Epidermal melanocyte (primary cell): ENCODE results near the gene SKAP2.

ENCODE experiments used
- DNase-seq: peaks from one replicate; pipeline ENCODE4 v3.0.0; 2011; ENCODE audit warnings: low spot score; ENCODE audit not compliant: insufficient read length

Gene SKAP2, protein sequence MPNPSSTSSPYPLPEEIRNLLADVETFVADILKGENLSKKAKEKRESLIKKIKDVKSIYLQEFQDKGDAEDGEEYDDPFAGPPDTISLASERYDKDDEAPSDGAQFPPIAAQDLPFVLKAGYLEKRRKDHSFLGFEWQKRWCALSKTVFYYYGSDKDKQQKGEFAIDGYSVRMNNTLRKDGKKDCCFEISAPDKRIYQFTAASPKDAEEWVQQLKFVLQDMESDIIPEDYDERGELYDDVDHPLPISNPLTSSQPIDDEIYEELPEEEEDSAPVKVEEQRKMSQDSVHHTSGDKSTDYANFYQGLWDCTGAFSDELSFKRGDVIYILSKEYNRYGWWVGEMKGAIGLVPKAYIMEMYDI

DNA sequence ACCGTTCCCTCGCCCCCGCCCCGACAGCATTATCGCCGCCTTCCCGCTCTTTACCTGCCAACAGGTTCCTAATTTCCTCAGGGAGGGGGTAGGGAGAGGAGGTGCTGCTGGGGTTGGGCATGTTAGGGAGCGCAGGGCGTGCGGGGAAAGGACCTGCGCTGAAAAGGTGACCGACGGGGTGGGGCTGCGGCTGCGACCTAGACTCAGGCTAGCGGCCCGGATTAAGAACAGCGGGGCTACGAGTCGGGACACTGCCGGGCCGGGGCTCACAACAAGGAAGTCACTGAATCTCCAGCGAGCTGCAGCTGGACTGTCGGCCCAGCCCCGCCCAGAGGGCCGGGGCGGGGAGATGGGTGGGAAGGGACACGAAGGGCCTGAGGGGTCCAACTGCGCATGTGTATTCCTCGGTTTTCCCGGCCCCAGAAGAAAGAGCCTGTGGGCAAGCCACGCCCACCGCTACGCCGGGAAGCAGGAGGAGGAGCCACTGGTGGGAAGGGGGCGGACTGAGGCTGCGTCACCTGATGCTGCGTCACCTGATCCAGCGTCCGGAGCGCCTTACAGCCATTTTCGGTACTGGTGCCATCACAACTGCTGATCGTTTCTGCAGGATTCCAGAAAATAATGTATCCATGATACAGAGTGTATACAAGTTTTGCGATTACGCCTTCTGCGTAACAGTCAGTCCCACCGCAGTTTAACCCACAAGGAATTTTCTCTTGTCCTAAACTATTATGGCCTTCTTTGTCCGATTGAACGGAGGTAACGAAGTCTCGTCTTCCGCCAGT lies at the start of gene SKAP2:
SKAP2 (minus strand) TSS at position 282 of the 785 bp plus-strand sequence; CDS start at position 121, 161 bp downstream.
- DNase-seq, result peak; percentile 87

DNA sequence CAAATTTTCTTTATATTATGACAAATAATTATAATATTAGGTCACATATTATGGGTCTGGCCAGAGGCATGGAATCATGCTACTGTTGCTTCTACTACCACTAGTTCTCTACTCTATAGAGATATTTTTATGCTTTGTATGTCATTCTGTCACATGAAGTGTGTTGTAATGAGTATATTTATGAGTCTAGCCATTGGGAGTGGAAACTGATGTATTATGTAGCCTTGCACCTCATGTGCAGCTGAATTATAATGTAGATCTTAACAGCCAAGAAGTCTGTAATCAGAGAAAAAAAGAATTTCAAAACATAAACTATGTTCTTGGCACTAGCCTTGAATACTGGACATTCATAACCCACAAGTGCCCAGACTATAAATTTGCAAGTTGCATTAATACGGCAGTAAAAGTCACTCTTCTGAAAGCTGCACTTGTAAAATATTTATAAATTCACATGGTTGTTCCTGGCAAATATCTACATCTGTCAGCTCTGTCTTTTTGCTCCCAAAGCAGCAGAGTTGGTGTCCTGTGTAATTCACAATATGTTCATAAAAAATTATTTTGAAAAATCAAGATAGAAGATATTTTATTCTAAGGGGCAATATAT lies 48.6 kb upstream of the SKAP2 start:
- no peak for DNase-seq

DNA sequence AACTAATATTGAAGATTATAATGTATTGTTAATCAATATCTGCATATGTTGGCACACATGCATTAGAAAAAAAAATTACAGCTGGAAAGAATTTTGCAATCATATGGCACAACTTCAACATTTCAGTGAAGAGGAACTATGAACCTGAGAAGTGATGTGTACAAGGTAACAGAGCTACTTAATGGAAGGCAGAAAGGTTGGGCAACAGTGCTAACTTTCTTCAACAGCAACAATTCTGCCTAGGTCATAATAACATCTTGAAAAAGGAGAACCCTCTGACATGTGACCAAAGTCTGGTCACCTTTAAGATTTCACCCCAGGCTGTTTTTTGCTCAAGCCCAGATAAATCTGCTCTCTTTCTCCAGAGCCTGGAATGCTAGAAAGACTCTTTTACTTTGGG lies 47.9 kb upstream of the SKAP2 start:
- DNase-seq, result no peak

DNA sequence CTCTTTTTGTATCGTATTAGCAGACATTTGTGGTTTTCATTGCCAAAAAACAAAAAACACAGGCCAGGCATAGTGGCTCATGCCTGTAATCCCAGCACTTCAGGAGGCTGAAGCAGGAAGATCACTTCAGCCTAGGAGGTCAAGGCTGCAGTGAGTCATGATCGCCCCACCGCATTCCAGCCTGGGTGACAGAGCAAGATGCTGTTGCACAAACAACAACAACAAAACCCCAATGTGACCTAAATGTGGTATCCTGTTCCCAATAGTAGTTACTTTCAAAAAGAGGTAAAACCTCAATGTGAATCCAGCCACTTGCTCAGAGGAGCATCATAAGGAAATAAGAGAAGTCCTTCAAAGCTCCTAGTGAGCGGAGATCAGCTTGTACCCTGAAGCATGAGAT lies 45.8 kb upstream of the SKAP2 start:
- DNase-seq, result no peak

DNA sequence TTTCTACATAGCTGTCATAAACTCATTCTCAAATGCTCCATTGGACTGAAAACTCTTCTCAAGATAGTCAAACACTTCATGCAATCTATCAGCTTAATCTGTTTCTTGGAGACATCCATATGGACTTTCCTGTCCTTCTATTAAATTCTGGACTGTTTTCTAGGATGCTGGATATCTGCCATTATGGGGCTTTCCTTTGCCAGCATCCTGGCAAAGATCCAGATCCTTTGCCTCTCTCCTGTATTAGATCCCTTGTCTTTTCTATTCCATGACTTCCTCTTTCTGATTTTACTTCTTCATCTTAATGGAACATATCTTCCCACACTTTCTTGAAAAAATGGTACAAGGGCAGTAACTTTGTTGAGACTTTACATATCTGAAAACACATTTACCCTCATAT lies 35.9 kb upstream of the SKAP2 start:
- DNase-seq, result no peak

DNA sequence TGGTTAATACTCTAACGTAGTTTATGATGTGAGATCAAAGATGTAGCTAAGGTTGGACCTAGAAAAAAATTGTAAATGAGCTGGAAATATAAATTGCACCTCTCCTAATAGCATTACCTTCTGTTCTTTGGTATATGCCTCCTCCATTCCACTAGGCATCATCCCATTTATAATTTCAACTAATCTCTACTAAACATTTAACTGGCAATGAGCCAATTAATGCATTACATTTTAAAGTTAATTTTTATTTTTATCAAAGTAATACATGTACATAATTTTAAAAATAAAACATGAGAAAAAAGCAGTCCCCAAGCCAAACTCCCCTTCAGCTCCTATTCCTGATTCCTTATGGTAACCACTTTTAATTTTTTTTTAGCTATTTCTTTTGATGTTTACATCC lies 35.1 kb upstream of the SKAP2 start:
- DNase-seq, result no peak

DNA sequence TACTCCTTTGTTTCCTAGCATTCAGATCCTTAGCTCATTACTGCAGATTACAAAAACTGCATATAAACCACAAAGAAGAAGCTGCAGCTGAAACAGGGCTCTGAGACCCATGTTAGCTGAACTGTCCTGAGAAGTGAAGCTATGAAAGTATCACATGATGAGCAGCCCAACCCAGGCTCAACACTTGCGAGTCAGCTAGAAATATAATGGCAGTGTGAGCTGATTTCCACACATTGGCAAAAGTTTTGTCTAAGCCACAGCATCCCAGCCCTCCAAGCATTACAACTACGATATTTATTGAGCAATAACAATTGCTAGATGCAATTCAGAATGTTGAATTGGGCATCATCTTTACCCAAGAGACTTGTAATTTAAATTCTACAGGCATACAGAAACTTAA lies 34.5 kb upstream of the SKAP2 start:
- no peak for DNase-seq

DNA sequence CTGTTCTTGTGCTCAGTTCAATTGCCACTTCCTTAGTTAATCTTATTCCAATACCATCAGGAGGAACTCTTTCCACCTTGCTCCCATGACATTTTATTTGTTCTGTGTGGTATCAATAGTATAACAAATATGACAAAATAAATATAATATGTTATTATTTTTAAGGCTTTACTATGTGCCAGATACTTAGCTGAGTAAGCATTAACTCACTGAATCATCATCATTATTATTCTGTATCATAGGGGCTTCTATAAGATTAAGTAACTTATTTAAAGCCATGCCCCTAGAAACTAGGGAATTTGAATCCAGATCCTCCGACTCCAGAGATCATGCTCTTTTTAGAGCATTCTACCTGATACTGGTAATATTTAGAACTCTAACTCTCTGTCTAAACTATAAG lies 33.5 kb upstream of the SKAP2 start:
- no peak for DNase-seq

DNA sequence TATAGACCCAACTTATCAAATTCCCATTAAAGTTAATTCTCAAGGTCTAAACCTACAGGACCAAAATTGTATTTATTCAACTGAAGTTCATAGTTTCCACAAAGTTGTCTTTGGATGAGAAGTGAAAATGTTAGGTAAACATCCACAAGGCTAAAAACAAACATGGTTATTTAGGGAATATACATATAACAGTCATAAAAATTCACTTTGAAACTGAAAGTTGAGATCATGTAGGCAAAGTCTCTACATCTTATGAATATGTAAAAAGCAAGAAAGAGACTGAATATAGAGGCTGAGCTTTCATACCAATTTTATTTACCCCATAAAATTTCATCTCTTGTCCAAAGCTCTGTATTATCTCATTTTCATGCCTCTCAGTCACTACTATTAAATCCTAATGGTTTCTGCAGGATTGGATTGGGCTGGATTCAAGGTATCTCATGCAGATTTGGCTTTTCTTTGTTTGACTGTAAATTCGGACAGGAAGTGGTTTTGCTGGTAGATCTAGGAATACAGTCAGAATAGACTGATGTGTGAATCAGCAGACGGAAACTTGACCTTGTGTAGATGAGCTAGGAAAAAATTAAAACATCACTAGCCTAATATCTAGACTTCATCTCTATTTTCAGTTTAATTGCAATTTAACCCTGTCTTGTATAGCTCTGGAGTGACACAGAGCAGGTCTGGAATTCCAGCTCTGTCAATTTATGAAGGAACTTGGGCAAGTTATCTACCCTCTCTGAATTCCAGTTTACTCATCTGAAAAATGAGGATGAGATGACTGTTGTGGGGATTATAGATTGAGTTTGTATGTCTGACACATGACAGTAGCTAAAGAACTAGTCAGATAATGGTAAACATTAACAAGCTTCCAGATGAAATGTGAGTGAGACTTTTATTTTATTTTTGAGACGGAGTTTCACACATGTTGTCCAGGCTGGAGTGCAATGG lies 27.3 kb upstream of the SKAP2 start:
- DNase-seq, result no peak

DNA sequence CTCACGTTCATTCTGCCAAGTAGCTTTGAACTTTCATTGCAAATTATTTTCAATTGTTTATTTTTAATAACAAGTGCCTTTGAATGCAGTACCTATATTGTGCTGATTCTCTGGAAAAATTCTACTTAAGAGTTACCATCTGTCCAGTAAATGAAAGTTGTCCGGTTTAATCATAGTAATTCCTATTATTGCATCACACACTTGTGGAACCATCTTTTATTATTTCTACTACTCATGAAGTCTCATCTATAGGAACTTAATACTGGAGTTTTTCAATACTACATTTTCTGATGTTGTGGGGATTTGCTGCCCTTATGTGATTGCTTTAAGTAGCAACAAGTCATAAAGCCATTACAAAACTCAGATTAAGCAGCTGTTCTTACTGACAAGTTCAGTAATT lies 16.5 kb upstream of the SKAP2 start:
- DNase-seq, result no peak

DNA sequence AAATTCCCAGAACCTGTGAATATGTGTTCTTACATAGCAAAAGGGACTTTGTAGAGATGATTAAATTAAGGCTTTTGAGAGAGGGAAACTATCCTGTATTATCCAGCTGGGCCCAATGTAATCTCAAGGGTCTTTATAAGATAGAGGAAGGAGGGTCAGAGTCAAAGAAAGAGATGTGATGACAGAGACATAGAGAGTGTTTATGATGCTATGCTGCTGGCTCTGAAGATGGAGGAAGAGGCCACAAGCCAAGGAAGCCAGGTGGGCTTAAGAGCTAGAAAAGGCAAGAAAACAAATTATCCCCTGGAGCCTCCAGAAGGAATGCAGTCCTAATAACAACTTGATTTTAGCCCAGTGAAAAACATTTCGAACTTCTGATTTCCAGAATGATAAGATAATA lies 15.3 kb upstream of the SKAP2 start:
- DNase-seq, result no peak

DNA sequence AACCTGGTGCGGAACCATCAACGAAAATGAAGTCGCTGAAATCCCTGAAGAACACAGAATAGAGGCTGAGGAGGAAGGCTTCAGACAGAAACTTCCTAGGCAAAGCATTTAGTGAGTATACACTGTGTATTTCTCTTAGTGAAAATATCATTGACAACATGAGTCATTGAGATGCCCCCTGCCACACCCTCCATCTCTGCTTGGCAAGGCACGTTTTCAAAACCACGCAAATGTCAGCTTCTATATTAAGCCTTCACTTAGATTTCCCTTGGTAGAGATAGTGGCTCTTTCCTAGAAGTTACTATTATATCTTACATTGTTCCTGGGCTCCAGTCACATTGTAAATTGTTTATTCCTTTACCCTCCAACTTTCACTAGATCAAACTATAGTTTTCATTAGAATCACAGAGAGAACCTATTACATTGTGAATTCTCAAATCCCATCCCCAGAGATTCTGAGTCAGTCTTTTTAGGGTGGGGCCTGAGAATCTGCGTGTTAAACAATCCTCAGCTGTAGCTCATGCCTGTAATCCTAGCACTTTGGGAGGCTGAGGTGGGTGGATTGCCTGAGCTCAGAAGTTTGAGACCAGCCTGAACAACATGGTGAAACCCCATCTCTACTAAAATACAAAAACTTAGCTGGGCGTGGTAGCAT lies 4.6 kb upstream of the SKAP2 start:
- DNase-seq, result no peak

DNA sequence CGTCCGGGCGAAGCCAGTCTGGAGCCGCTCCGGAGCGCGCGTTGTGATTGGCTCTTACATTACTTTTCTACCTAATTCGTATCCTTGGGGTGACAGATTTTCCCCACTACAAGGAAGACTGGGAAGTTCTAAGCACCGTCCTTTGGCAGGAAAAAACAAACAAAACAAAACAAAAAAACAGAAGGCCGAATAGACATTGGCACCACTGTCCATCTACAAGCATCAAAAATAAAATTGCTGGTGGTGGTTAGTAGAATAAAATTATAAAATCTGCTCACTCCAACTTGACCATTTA lies 651 bp upstream of the SKAP2 start:
- DNase-seq, result peak; percentile 43

DNA sequence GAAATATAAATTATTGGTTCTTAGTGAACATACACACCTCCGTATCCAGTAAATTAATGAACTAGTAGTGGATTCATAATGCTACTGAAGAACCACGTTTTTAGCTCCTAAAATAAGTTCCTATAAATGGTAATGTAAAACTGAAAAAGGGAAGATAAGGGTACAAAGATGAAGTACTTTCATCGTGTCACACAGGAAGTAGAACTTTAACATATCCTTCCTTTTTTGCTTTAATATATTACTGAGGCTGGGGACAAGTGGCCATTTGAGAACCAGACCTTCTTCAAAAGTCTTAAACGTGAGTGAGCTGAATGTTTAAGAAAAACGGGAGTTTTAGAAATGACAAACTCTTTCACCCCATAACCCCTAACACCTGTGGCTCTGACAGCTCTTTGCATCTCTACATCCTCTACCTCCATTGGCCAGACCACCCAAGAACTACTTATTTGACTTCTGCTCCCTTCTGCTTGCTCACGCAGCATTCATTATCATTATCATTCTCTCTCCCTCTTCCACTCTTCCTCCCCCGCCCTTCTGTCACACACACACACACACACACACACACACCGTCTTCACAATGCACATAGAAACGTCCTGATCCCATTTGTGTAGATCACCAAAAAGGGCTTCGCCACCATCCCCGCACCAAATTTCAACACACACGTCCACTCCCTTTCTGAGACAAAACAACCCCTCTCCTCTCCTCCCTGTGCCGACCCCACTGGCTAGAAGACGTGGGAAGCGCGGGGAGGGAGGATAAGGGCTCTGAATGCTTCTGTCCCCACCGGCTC lies 677 bp downstream of the SKAP2 start:
- no peak for DNase-seq

DNA sequence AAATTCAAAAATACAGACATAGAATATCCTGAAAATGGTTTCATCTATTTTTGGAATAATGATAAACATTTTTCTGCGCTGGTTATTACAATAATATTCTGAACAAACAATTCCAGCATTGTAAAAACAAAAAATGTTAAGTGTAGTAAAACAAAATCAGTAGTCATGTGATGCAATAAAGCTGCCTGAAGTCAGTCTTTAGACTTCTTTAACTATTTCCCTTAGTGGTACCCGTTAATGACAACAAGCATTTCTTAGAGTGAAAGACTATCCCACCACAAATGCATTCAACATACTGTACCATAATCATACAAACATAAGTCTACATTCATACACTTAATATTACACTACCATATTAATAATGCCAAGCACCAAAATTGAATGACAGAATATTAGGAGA lies 1.6 kb downstream of the SKAP2 start:
- no peak for DNase-seq

DNA sequence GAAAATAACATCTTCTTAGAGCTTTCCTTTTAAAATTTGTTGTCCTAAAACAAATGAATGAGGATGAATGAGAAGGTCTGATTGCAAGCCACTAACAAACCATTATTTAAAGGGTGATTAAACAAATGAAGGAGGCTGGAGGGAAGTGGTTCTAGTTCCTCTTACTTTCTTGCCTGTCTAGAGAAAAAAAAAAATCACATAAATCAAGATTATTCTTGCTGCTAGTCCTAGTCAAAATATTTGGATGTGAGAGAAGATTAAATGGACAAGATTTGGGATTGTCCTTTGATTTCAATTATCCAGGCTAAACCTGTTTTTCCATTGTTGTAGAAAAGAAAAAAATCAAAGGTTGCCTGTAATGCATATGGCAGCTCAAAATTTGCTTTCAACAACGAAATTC lies 3.3 kb downstream of the SKAP2 start:
- DNase-seq, result no peak

DNA sequence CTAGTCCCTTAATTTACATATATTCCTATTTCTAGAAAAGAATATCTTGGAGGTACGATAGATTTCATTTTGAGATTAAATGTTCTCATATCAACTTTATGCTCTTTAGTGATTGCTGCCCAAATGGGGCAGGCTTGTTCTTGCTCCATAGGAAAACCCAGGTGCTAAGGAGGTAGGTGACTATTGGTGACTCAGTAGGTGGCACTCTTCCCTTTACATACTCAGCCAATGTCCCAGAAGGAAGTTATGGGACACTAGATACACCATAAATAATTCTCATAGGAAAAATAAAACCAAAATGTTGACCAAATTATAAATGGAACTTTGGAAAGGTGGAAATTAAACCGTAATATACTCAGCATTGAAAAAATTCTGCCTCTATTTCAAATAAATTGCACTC lies 4.0 kb downstream of the SKAP2 start:
- DNase-seq, result no peak

DNA sequence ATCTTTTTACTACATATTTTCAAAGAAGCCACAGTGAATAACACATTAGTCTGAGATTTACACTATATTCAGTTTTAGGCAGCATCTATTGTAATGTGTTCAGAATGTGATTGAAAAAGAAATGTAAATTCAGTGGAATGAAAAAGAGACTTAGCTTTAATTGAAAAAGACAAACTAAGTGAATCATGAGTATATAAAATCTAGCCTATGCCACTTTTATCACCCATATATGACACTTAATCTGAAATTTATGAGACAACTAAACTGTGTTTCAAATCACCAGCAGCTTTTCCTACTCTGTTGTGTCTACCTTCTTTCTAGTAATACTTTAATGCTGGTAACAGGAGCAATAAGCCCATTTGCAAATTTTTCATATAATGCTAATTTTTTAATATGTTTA lies 4.7 kb downstream of the SKAP2 start:
- DNase-seq, result no peak

DNA sequence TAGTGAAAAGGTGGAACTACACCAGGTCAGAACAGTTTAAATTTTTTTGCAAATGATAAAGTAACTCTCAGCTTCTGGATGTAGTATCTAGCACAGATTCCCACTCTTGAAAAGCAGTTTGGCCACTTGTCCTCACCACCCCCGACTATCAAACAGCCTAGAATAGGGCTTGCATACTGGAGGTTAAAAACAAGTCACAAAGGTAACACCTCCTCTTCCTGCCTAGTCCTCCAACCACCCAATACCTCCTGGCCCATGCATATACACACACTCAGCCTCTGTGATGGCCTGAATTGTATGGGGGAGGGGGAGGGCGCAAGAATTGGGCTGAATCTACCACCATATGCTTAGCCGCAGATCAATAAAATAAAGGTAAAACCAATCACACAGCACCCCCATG lies 5.7 kb downstream of the SKAP2 start:
- DNase-seq, result no peak

DNA sequence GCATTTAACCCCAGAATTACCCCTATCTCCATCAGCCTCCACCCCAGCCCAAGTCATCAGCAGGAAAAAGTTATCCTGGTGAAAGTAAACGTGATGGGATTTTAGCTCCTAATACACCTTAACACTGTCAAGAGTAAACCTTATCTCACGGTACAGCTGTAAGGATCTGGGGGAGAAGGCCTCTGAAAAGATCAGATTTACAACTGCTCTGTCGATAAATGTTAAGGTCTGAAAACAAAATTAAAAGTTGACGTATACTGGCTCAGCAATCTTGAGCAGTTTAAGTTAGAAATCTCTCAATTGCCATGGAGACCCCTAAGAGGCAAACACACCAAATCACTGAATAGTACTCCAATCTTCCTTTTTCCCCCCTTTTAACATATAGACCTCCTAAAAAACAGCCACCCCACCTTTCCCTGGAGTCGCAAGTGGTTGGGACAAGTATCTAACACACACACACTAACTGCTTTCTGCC lies 6.1 kb downstream of the SKAP2 start:
- DNase-seq, result no peak
